ENCODE measurements around the gene DEF6. TPM values are rescaled to one million over a fixed set of nuclear protein-coding genes. Genes with fewer than 3 reads are reported as not detected.

Gene DEF6
- total and polyA plus RNA-seq, 2 experiments from 2014 or later = 5.1 to 7.2 TPM

DNA sequence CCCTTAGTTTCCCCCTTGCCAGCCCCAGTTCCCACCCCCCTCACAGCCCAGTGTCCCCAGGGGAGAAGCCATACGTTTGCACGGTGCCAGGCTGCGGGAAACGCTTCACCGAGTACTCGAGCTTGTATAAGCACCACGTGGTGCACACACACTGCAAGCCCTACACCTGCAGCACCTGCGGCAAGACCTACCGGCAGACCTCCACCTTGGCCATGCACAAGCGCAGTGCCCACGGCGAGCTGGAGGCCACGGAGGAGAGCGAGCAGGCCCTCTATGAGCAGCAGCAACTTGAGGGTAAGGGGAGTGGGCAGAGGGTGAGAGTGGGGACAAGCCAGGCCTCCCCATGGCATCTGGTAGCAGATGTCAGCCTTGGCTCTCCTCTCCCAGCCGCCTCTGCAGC is 5.1 kb upstream of the DEF6 start:
- peaks cover 15% of the 10 kb centered on the region for H3K36me3 Mint-ChIP-seq (ENCODE audit: low read depth)
- no peak overlapping the region for H3K4me3 ChIP-seq
- H2AFZ ChIP-seq = no peak overlapping the region
- H3K36me3 ChIP-seq (ENCODE audit: insufficient read depth) = no peaks in the 10 kb centered on the region; the same call in 1 of the 2 replicates
- no peak overlapping the region for H3K4me3 Mint-ChIP-seq
- peaks cover 10% of the 10 kb centered on the region for H3K27me3 Mint-ChIP-seq (ENCODE audit: insufficient read depth, low read depth, poor library complexity)
- H3K27ac Mint-ChIP-seq = no peak overlapping the region
- no peaks in the 10 kb centered on the region for H4K20me1 ChIP-seq (replicated peaks; ENCODE audit: insufficient read depth)
- H3K4me1 Mint-ChIP-seq = peaks cover 7% of the 10 kb centered on the region
- ATAC-seq (no peak), DNase-seq (ENCODE audit: low spot score) (no peak)
- H3K27ac ChIP-seq (ENCODE audit: low read depth) = no peak overlapping the region
- 0 out of 2 replicates have a peak, but pooled peaks cover 4% of the 10 kb centered on the region for H3K4me1 ChIP-seq (ENCODE audit: insufficient read depth)
- H3K9me3 Mint-ChIP-seq = no peaks in the 10 kb centered on the region; the same call in 2 of the 3 replicates
- H3K27me3 ChIP-seq (ENCODE audit: insufficient read depth) = no peaks in the 10 kb centered on the region
- no peak for TF ChIP-seq ZNF114 (CRISPR knock-in tag; IDR thresholded peaks at IDR 0.05)
- TF ChIP-seq POLR2AphosphoS5 (IDR thresholded peaks at IDR 0.05; ENCODE audit: low read depth) = no peak
- TF ChIP-seq JUNB (IDR thresholded peaks at IDR 0.05; ENCODE audit: unreplicated experiment) = no peak
- TF ChIP-seq NANOG (IDR thresholded peaks at IDR 0.05; ENCODE audit: borderline replicate concordance) = no peak
- TF ChIP-seq STAT1 (IDR thresholded peaks at IDR 0.05; ENCODE audit: unreplicated experiment) = no peak
- TF ChIP-seq, protein P1, sequence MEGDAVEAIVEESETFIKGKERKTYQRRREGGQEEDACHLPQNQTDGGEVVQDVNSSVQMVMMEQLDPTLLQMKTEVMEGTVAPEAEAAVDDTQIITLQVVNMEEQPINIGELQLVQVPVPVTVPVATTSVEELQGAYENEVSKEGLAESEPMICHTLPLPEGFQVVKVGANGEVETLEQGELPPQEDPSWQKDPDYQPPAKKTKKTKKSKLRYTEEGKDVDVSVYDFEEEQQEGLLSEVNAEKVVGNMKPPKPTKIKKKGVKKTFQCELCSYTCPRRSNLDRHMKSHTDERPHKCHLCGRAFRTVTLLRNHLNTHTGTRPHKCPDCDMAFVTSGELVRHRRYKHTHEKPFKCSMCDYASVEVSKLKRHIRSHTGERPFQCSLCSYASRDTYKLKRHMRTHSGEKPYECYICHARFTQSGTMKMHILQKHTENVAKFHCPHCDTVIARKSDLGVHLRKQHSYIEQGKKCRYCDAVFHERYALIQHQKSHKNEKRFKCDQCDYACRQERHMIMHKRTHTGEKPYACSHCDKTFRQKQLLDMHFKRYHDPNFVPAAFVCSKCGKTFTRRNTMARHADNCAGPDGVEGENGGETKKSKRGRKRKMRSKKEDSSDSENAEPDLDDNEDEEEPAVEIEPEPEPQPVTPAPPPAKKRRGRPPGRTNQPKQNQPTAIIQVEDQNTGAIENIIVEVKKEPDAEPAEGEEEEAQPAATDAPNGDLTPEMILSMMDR (conservative IDR thresholded peaks at IDR 0.05; ENCODE audit: low read depth in 2 of 2) = no peak
- no peak for TF ChIP-seq EZH2 (IDR thresholded peaks at IDR 0.05; ENCODE audit: low read depth, unreplicated experiment)
- TF ChIP-seq, protein P2, sequence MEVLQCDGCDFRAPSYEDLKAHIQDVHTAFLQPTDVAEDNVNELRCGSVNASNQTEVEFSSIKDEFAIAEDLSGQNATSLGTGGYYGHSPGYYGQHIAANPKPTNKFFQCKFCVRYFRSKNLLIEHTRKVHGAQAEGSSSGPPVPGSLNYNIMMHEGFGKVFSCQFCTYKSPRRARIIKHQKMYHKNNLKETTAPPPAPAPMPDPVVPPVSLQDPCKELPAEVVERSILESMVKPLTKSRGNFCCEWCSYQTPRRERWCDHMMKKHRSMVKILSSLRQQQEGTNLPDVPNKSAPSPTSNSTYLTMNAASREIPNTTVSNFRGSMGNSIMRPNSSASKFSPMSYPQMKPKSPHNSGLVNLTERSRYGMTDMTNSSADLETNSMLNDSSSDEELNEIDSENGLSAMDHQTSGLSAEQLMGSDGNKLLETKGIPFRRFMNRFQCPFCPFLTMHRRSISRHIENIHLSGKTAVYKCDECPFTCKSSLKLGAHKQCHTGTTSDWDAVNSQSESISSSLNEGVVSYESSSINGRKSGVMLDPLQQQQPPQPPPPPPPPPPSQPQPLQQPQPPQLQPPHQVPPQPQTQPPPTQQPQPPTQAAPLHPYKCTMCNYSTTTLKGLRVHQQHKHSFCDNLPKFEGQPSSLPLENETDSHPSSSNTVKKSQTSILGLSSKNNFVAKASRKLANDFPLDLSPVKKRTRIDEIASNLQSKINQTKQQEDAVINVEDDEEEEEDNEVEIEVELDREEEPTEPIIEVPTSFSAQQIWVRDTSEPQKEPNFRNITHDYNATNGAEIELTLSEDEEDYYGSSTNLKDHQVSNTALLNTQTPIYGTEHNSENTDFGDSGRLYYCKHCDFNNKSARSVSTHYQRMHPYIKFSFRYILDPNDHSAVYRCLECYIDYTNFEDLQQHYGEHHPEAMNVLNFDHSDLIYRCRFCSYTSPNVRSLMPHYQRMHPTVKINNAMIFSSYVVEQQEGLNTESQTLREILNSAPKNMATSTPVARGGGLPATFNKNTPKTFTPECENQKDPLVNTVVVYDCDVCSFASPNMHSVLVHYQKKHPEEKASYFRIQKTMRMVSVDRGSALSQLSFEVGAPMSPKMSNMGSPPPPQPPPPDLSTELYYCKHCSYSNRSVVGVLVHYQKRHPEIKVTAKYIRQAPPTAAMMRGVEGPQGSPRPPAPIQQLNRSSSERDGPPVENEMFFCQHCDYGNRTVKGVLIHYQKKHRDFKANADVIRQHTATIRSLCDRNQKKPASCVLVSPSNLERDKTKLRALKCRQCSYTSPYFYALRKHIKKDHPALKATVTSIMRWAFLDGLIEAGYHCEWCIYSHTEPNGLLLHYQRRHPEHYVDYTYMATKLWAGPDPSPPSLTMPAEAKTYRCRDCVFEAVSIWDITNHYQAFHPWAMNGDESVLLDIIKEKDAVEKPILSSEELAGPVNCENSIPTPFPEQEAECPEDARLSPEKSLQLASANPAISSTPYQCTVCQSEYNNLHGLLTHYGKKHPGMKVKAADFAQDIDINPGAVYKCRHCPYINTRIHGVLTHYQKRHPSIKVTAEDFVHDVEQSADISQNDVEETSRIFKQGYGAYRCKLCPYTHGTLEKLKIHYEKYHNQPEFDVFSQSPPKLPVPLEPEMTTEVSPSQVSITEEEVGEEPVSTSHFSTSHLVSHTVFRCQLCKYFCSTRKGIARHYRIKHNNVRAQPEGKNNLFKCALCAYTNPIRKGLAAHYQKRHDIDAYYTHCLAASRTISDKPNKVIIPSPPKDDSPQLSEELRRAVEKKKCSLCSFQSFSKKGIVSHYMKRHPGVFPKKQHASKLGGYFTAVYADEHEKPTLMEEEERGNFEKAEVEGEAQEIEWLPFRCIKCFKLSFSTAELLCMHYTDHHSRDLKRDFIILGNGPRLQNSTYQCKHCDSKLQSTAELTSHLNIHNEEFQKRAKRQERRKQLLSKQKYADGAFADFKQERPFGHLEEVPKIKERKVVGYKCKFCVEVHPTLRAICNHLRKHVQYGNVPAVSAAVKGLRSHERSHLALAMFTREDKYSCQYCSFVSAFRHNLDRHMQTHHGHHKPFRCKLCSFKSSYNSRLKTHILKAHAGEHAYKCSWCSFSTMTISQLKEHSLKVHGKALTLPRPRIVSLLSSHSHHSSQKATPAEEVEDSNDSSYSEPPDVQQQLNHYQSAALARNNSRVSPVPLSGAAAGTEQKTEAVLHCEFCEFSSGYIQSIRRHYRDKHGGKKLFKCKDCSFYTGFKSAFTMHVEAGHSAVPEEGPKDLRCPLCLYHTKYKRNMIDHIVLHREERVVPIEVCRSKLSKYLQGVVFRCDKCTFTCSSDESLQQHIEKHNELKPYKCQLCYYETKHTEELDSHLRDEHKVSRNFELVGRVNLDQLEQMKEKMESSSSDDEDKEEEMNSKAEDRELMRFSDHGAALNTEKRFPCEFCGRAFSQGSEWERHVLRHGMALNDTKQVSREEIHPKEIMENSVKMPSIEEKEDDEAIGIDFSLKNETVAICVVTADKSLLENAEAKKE (CRISPR knock-in tag; IDR thresholded peaks at IDR 0.05) = no peak
- no peak for TF ChIP-seq CREB1 (CRISPR knock-in tag; IDR thresholded peaks at IDR 0.05; ENCODE audit: low read depth)
- no peak for TF ChIP-seq ZNF331 (CRISPR knock-in tag; IDR thresholded peaks at IDR 0.05; ENCODE audit: low read depth)
- TF ChIP-seq, protein P3, sequence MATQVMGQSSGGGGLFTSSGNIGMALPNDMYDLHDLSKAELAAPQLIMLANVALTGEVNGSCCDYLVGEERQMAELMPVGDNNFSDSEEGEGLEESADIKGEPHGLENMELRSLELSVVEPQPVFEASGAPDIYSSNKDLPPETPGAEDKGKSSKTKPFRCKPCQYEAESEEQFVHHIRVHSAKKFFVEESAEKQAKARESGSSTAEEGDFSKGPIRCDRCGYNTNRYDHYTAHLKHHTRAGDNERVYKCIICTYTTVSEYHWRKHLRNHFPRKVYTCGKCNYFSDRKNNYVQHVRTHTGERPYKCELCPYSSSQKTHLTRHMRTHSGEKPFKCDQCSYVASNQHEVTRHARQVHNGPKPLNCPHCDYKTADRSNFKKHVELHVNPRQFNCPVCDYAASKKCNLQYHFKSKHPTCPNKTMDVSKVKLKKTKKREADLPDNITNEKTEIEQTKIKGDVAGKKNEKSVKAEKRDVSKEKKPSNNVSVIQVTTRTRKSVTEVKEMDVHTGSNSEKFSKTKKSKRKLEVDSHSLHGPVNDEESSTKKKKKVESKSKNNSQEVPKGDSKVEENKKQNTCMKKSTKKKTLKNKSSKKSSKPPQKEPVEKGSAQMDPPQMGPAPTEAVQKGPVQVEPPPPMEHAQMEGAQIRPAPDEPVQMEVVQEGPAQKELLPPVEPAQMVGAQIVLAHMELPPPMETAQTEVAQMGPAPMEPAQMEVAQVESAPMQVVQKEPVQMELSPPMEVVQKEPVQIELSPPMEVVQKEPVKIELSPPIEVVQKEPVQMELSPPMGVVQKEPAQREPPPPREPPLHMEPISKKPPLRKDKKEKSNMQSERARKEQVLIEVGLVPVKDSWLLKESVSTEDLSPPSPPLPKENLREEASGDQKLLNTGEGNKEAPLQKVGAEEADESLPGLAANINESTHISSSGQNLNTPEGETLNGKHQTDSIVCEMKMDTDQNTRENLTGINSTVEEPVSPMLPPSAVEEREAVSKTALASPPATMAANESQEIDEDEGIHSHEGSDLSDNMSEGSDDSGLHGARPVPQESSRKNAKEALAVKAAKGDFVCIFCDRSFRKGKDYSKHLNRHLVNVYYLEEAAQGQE (IDR thresholded peaks at IDR 0.05; ENCODE audit: unreplicated experiment) = no peak
- TF ChIP-seq, protein P4, sequence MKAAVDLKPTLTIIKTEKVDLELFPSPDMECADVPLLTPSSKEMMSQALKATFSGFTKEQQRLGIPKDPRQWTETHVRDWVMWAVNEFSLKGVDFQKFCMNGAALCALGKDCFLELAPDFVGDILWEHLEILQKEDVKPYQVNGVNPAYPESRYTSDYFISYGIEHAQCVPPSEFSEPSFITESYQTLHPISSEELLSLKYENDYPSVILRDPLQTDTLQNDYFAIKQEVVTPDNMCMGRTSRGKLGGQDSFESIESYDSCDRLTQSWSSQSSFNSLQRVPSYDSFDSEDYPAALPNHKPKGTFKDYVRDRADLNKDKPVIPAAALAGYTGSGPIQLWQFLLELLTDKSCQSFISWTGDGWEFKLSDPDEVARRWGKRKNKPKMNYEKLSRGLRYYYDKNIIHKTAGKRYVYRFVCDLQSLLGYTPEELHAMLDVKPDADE (IDR thresholded peaks at IDR 0.05) = no peak
- TF ChIP-seq EZH2phosphoT487 (IDR thresholded peaks at IDR 0.05; ENCODE audit: unreplicated experiment) = no peak
- H3K9me2 ChIP-seq (ENCODE audit: insufficient read depth) = no peaks in the 10 kb centered on the region
- no peaks in the 10 kb centered on the region for H3K79me2 ChIP-seq (replicated peaks; ENCODE audit: insufficient read depth)
- no peaks in the 10 kb centered on the region for H3F3A ChIP-seq (replicated peaks; ENCODE audit: low read depth)
- no peak overlapping the region for H3K4me2 ChIP-seq

All from GM23338 (cell line).